Activated B cell treated with CpG ODN at 0.5 μM for 24 hours (primary cell): ENCODE results near the gene PTPN14. TPM values are rescaled to one million over a fixed set of nuclear protein-coding genes. Genes with fewer than 3 reads are reported as not detected.

Experiments
- ATAC-seq: fragments of 200-7000 bp; cut with Tn5 transposase; one replicate; pipeline ENCODE4 v1.10.0; 2021; ENCODE audit warnings: low read depth, mild to moderate bottlenecking, moderate library complexity
- CTCF ChIA-PET: fragments of 350-600 bp; sonication (Branson Sonifier 250); formaldehyde crosslinking; loops from one replicate; lab custom pipeline; 2021; ENCODE audit warnings: antibody characterized with exemption; lab: Charles Lee
- POLR2A ChIA-PET: fragments of 350-600 bp; sonication (Branson Sonifier 250); formaldehyde crosslinking; loops from one replicate; lab custom pipeline; 2021; ENCODE audit warnings: antibody characterized with exemption; lab: Charles Lee
- DNase-seq: peaks from one replicate; pipeline ENCODE4 v3.0.0; 2022
- H3K27ac Mint-ChIP-seq: one replicate; pipeline ENCODE4 v1.8.0; 2020; ENCODE audit warnings: mixed read lengths
- H3K27me3 Mint-ChIP-seq: one replicate; pipeline ENCODE4 v1.8.0; 2021; ENCODE audit warnings: mixed read lengths
- H3K36me3 Mint-ChIP-seq: one replicate; pipeline ENCODE4 v1.8.0; 2021; ENCODE audit warnings: low read depth, mixed read lengths
- H3K4me1 Mint-ChIP-seq: one replicate; pipeline ENCODE4 v1.8.0; 2021; ENCODE audit warnings: mixed read lengths
- H3K4me3 Mint-ChIP-seq: one replicate; pipeline ENCODE4 v1.8.0; 2020; ENCODE audit warnings: mild to moderate bottlenecking, mixed read lengths
- H3K9me3 Mint-ChIP-seq: one replicate; pipeline ENCODE4 v1.8.0; 2020; ENCODE audit warnings: mixed read lengths
- CTCF ChIP-seq: fragments of 200-600 bp; IDR thresholded peaks from one replicate; pipeline ENCODE4 v1.8.0; 2022; ENCODE audit warnings: antibody characterized with exemption, mild to moderate bottlenecking
- intact Hi-C: fragments of 100-400 bp; cut with micrococcal nuclease; formaldehyde crosslinking; loops from one replicate; pipeline ENCODE4 v1.15.1; 2024
- total RNA-seq: library from RNA; stranded (reverse); gene quantifications from 2 replicates; pipeline ENCODE4 v1.2.3, GENCODE V29; 2022

The PTPN14 gene
- total RNA-seq, 1 donor from 2014 or later = not detected

GRCh38 chr1:214425101-214425500 lies 126.3 kb downstream of the PTPN14 start:
- Mint-ChIP-seq H3K4me1 (peaks cover 14% of the 10 kb centered on the region), H3K9me3 (peaks cover 3% of the 10 kb centered on the region), H3K4me3 (no peak overlapping the region), H3K27me3 (peaks cover 8% of the 10 kb centered on the region), H3K27ac (no peak overlapping the region), H3K36me3 (no peaks in the 10 kb centered on the region)
- ATAC-seq (no peak), DNase-seq (no peak)
- intact Hi-C loops = no loop called here
- ChIA-PET POLR2A (no interaction called here), CTCF (no interaction called here)
- TF ChIP-seq CTCF = no peak

- no peak overlapping the region for H3K4me3 Mint-ChIP-seq
- DNase-seq (no peak), ATAC-seq (no peak)
- no peaks in the 10 kb centered on the region for H3K36me3 Mint-ChIP-seq
- peaks cover 3% of the 10 kb centered on the region for H3K9me3 Mint-ChIP-seq
- no peak for TF ChIP-seq CTCF
- peaks cover 8% of the 10 kb centered on the region for H3K27me3 Mint-ChIP-seq
- ChIA-PET CTCF (no interaction called here), POLR2A (no interaction called here)
- H3K4me1 Mint-ChIP-seq = peaks cover 7% of the 10 kb centered on the region
- H3K27ac Mint-ChIP-seq = no peak overlapping the region
- intact Hi-C loops = no loop called here
These were observed 128.4 kb downstream of the PTPN14 start for GRCh38 chr1:214423045-214423444.

GRCh38 chr1:214422137-214422671 lies 129.2 kb downstream of the PTPN14 start:
- Mint-ChIP-seq H3K27me3 (peaks cover 8% of the 10 kb centered on the region), H3K27ac (no peak overlapping the region), H3K4me3 (no peak overlapping the region), H3K4me1 (no peaks in the 10 kb centered on the region), H3K36me3 (no peaks in the 10 kb centered on the region), H3K9me3 (peaks cover 3% of the 10 kb centered on the region)
- POLR2A ChIA-PET = no interaction called here
- ATAC-seq (no peak), DNase-seq (no peak)
- intact Hi-C loops = no loop called here
- CTCF ChIA-PET = no interaction called here
- TF ChIP-seq CTCF = no peak

- no peak for TF ChIP-seq CTCF
- Mint-ChIP-seq H3K4me3 (no peak overlapping the region), H3K9me3 (peaks cover 3% of the 10 kb centered on the region), H3K27ac (no peak overlapping the region), H3K4me1 (no peaks in the 10 kb centered on the region), H3K36me3 (no peaks in the 10 kb centered on the region), H3K27me3 (peaks cover 8% of the 10 kb centered on the region)
- POLR2A ChIA-PET = no interaction called here
- ATAC-seq = no peak
- DNase-seq = no peak
- intact Hi-C loops = no loop called here
- CTCF ChIA-PET = no interaction called here
These were observed 130.6 kb downstream of the PTPN14 start for GRCh38 chr1:214420833-214421232.

- intact Hi-C loops = no loop called here
- TF ChIP-seq CTCF = no peak
- no peak overlapping the region for H3K27ac Mint-ChIP-seq
These were observed 131.1 kb downstream of the PTPN14 start for GRCh38 chr1:214420341-214420740.

More at GRCh38 chr1:214420341-214420740, 131.1 kb downstream of the PTPN14 start:
- no peak overlapping the region for H3K4me3 Mint-ChIP-seq
- DNase-seq (no peak), ATAC-seq (no peak)
- peaks cover 8% of the 10 kb centered on the region for H3K27me3 Mint-ChIP-seq
- peaks cover 3% of the 10 kb centered on the region for H3K9me3 Mint-ChIP-seq
- CTCF ChIA-PET = no interaction called here
- H3K4me1 Mint-ChIP-seq = no peaks in the 10 kb centered on the region
- POLR2A ChIA-PET = no interaction called here
- no peaks in the 10 kb centered on the region for H3K36me3 Mint-ChIP-seq
